HG03469 (cell line): ENCODE measurements around the gene PTPN9.
"Not testable (repeated sequence)": the region's sequence is repeated elsewhere in the genome, so short reads cannot be mapped to it uniquely, and the experiment has no call there.

Source experiments
- ATAC-seq: cut with Tn5 transposase; IDR thresholded peaks from one replicate; pipeline ENCODE4 v1.9.1; 2021; ENCODE audit warnings: mild to moderate bottlenecking, moderate library complexity, moderate number of reproducible peaks; ENCODE audit not compliant: unreplicated experiment

PTPN9 gene

GRCh38 chr15:75532413-75533250 lies 46.5 kb downstream of the PTPN9 start:
- ATAC-seq: no peak

GRCh38 chr15:75531041-75531450 lies 48.1 kb downstream of the PTPN9 start:
- no peak for ATAC-seq

GRCh38 chr15:75530169-75530568 lies 48.9 kb downstream of the PTPN9 start:
- ATAC-seq: no peak

- ATAC-seq: not testable (repeated sequence)
These were observed 53.4 kb downstream of the PTPN9 start for GRCh38 chr15:75525756-75526155.

GRCh38 chr15:75523011-75523410 lies 56.1 kb downstream of the PTPN9 start:
- ATAC-seq: no peak

GRCh38 chr15:75517233-75517632 lies 61.9 kb downstream of the PTPN9 start:
- ATAC-seq: no peak

GRCh38 chr15:75508840-75509532 lies 70.1 kb downstream of the PTPN9 start:
- ATAC-seq: no peak

GRCh38 chr15:75502360-75502759 lies 76.8 kb downstream of the PTPN9 start:
- no peak for ATAC-seq

GRCh38 chr15:75493732-75494131 lies 85.4 kb downstream of the PTPN9 start:
- no peak for ATAC-seq

GRCh38 chr15:75483961-75484360 lies 95.2 kb downstream of the PTPN9 start:
- ATAC-seq: no peak

- ATAC-seq: not testable (repeated sequence)
These were observed 95.6 kb downstream of the PTPN9 start for GRCh38 chr15:75483556-75483955.

GRCh38 chr15:75483106-75483505 lies 96.0 kb downstream of the PTPN9 start:
- no peak for ATAC-seq

GRCh38 chr15:75480463-75480862 lies 98.7 kb downstream of the PTPN9 start:
- ATAC-seq: not testable (repeated sequence)

GRCh38 chr15:75479670-75480069 lies 99.4 kb downstream of the PTPN9 start:
- ATAC-seq: no peak

- not testable (repeated sequence) for ATAC-seq
These were observed 102.0 kb downstream of the PTPN9 start for GRCh38 chr15:75477094-75477493.

GRCh38 chr15:75468913-75469598 lies 110.1 kb downstream of the PTPN9 start:
- ATAC-seq: no peak

GRCh38 chr15:75460646-75461045 lies 118.5 kb downstream of the PTPN9 start:
- ATAC-seq: no peak

- no peak for ATAC-seq
These were observed 119.5 kb downstream of the PTPN9 start for GRCh38 chr15:75459581-75459980.

GRCh38 chr15:75456710-75457109 lies 122.4 kb downstream of the PTPN9 start:
- ATAC-seq: no peak

GRCh38 chr15:75455982-75456531 lies 123.1 kb downstream of the PTPN9 start:
- no peak for ATAC-seq

GRCh38 chr15:75455424-75455981 lies 123.6 kb downstream of the PTPN9 start:
- no peak for ATAC-seq
